ENCODE results near the gene VAMP7. TPM values are rescaled to one million over a fixed set of nuclear protein-coding genes. Genes with fewer than 3 reads are reported as not detected.

Gene VAMP7, protein sequence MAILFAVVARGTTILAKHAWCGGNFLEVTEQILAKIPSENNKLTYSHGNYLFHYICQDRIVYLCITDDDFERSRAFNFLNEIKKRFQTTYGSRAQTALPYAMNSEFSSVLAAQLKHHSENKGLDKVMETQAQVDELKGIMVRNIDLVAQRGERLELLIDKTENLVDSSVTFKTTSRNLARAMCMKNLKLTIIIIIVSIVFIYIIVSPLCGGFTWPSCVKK
- 18.3 and 29.3 TPM in 2 replicates for polyA plus RNA-seq

DNA sequence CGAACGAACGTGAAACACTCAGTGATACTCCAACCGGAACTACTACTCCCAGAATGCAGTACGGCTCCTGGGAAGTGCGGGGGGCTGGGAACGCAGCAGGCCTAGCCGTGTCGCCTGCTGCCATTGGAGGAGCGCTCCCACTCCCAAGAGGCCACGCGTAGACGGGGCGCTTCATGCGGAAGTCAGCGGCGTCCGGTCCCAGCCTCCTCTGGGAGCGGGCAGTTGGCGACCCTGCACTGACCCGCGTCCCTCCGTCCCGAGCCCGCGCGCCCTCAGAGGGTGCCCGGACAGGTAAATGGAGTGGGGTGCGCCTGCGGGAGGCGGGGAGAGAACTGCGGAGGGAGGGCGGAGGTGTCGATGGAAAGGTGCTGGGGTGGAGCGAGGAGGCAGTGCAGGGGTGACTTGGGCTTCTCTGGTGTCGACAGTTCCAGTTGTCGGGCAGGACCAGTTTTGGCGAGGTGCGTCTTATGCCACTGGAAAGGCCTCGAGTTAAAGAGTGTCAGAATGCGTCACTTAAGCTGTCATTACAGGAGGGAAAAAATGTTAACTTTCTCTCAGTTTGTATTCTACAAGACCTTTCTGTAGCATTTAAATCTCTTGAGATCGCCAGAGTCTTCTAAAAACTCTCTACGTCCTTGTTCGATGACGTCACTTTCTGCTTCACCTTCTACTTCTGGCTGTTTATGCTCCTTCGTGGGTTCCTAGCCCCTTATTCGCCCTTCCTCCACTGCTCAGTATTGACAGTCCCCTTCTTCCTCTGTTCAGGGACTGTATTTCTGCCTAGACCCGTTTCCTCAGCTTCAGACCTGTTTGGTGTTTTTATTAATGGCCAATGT is at the start of gene VAMP7:
VAMP7 (plus strand) TSS at position 188 of the 836 bp plus-strand sequence. CDS start 8,122 bp downstream, outside the sequence.

Other genes starting within 250 kb of the VAMP7 start
- not detected in 2 replicates for gene IL9R, start 116.4 kb downstream of the VAMP7 start, polyA plus RNA-seq

All from Purkinje cell (primary cell).